Epithelial cell of prostate (primary cell): ENCODE measurements around the gene SCN1A.
"Not testable (repeated sequence)": the region's sequence is repeated elsewhere in the genome, so short reads cannot be mapped to it uniquely, and the experiment has no call there.

Experiments used
- DNase-seq: peaks from one replicate; pipeline ENCODE4 v3.0.0-alpha.2; 2011; ENCODE audit warnings: low read depth, low spot score
- H3K27ac ChIP-seq: fragments of 450-650 bp; 2 replicates; pipeline ENCODE4 v1.5.1; 2017; ENCODE audit warnings: mild to moderate bottlenecking

The SCN1A gene

DNA sequence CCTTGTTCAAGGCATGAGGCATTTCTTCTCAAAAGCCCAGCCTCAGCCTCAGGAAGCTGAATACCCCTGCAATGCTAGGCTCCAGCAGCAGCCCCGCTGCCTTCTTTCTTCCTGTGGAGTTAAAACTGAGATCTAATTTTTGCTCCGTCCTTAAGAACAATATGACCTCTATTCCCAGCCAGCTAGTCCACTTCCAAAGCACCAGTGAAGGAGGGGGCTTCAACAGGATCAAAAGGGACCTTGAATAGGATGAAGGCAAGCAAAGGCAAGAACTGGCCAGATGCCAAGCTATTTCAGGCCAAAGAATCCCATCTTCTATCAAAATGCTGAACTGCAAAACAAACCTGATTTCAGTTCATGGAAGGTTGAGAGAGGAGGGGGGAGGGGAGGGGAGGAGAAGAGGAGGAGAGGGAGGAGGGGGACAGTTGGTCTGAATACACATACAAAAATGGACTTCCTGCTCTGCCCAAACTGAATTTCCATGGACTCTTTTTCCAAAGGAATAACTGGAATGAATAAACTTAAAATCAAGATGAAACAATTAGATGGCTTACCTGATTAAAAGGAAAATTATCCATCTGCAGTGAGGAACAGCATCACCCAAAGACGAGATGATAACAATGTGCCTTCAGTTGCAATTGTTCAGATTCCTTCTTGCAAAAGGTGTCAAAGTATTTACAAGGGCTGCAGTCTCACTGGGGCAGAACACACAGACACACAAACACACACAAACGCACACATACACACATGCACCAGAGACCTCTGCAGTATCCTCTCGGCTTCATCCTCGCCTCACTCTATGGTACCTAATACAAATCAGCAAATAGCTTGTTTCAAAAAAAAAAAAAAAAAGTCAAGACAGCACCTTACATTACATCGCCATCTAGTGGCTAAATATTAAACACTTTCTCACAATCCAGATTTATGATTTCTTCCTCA, at the start of gene SCN1A:
Gene SCN1A, minus strand, starts transcription at position 804 of the 939 bp plus-strand sequence. CDS start 54,399 bp downstream, outside the sequence.
- DNase-seq: no peak
- no peak within 1 kb of the TSS for H3K27ac ChIP-seq

DNA sequence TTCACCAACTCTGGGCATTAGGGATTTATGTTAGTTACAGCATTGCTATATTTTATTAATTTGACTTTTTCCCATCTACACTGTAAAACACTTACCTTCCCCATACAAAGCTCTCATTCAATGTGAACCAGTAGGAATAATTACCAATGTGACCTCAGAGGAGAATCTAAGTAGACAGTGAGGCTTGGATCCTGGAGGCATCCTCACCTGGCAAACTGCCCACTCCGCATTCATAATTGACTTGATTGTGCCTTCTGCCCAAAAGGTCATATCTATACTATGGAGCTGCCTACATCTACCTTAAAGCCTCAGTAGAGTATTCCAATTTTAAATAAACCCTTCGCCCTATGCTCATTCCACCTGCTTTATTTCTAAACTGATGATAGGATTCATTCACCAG, 45.4 kb upstream of the SCN1A start:
- no peak for DNase-seq

DNA sequence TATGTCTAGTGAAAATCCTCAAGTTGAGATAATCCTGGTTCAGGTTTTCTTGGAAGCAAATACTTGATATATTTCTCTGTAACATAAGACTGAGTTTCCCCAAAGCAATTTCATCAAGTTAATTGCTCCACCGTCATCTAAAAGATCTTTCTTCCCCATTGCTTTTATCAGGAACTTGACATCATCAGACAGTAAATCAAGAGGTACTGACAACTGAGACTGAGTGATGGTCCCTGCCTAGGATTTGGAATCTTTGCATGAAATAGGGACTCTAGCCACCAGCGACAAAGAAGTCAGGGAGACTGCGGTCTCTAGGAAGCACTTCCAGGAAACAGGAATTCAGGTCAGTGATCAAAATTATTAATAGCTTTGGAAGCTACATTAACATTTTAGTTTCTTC, 43.4 kb upstream of the SCN1A start:
- H3K27ac ChIP-seq: no peak overlapping the region
- DNase-seq: no peak

More for the DNA sequence above, 45.4 kb upstream of the SCN1A start:
- no peak overlapping the region for H3K27ac ChIP-seq

DNA sequence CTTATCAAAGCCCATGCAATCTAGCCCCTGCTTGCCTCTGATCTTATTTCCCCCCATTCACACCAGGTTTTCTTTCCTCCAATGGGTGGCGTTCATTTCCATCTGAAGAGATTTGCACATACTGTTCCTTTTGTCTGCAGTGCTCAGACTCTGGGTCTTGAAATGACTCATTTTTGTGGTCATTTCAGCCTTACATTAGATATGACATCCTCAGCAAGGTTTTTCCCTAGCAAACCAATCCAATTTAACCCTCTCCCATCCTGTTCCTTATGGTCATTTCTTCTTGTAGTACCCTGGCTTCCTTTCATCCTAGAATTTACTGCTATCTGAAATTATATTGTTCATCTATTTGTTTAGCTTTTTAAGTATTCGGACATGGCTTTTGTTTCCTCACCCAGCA, 42.5 kb upstream of the SCN1A start:
- no peak for DNase-seq

DNA sequence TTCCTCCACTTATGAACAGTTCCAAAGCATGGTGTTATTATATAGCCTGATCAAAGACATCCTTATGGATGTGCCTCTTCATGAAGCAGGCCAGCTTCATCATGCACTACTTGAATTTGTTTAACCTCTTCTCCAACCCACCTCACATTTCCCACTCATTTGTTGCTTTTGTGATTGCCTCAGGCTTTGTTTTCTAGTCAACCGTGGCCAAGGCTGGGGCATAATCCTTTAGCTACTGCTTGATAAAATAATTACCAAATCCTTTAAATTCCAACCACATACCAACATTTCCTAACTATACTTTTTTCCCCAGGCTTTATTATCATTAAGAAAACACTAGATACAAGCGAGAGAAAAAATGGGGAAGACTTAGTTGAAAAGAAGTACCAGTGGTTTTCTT, 39.6 kb upstream of the SCN1A start:
- DNase-seq: no peak
- no peak overlapping the region for H3K27ac ChIP-seq

More for the DNA sequence above, 42.5 kb upstream of the SCN1A start:
- H3K27ac ChIP-seq: no peak overlapping the region

DNA sequence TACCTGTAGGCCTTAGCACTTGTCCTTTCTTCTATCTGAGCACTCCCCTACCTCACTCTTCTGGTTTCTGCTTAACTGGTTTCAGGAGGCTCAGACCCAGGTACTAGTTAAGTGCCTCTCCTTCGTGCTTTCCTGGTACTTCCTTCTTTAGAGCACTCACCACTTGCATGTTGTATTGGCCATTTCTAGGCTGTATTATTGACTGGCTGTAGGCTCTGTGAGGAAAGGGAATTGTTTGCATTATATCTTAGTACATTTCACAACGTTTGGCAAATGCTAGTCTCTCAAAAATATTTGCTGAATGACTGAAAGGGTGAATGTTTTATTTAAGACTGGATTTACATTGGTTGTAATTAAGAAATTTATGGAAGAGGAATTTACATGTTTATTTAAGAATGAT, 36.0 kb upstream of the SCN1A start:
- H3K27ac ChIP-seq: no peak overlapping the region
- DNase-seq: no peak

DNA sequence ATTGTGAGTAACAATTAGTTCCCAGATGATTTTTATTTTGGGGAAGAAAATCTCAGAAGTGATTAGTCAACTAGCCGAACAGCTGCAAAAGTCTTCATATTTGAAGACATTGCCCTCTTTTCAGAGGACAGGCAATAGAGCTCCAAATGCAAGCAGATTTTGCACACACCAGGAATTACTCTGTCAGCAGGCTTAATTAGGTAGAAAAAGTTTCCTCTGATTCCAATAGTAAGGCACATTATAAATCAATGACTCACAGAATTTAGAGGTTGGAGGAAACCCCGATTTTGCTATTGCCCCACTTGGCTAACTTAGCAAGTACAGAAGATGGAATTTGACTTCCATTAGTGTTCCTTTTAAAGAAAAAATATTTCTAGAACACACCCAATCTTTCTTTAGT, 30.7 kb upstream of the SCN1A start:
- DNase-seq: no peak
- H3K27ac ChIP-seq: no peak overlapping the region

DNA sequence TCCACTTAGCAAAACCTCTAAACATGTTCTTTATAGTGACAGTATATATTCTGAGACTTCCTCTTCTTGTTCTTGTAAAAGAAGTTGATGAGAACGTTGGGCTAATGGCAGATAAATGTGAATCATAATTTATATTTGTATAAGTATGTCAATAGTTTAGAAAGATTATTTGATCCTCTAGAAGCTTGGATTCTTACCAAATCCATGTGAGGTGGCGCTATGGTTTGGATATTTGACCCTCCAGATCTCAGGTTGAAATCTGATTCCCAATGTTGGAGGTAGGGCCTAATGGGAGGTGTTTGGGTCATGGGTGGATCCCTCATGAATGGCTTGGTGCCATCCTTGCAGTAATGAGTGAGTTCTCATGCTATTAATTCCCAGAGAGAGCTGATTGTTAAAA, 29.8 kb upstream of the SCN1A start:
- DNase-seq: no peak
- no peak overlapping the region for H3K27ac ChIP-seq

DNA sequence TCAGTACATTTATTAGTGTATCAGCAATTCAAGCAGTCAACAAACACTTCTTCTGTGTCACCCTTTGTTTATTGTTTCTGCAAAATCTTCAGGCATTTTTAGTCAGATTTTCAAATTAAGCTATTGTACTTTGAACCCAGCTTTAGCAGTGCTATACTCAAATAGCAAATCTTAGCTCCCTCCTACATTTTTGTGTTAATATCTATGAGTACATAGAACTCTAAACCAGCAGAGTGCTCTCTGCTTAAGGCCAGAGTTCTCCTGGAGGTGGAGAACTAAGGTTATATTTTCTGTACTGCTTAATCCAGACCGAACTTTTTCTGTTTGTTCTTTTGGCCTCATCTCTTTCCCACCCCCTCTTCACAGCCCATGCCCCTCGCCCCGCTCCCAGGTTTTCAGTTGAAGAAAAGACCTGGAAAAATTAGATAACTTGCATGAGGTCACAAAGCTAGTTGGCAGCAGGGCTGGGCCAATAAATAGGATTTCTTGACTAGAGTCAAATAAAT, 29.2 kb upstream of the SCN1A start:
- H3K27ac ChIP-seq: no peak overlapping the region
- no peak for DNase-seq

DNA sequence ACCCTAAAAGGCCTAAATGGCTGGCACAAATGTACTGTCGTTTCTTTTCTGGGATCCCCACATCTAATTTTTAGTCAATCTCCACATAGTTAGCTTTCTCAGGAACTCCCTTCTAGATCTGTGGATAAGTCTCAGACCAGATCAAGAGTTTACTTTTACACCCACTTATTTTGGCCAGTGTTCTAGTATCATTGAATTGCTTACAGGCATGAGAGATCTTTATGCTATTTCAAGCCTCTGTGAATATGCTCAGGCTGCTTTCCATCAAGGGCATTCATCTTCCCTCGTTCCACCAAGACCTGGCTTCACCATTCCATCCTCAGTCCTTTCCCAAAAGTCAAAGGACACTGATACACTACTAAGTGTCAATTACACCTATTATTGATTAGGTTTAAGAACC, 27.8 kb upstream of the SCN1A start:
- no peak overlapping the region for H3K27ac ChIP-seq
- DNase-seq: no peak

DNA sequence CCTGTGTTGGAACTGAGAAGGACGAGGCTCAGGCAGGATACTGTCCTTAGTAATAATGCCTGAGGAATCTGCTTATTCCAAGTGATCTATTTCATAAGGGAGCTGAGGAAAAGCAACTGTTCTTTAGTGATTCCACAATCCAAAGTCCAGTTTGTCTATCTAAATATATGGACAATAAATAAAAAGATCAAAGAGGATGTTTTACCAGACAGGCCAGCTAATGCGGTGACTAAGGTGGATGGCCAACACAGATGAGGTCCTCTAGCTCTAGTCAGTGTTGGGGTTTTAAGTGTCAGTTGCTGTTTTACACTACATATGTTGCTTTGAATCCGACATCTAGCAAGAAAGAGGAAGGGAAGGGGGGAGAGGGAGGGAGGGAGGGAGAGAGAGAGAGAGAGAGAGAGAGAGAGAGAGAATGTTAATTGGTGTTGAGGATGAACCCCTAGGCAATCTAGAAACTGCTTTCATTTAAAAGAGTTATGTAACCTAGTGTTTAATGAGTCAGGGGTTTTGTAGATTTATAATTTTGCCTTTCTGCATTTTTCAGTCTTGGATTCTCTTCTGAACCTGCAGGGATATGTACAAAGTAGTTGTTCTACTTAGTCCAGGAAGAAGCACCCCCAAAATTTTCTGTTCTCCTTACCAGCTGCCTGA, 27.0 kb upstream of the SCN1A start:
- H3K27ac ChIP-seq: no peak overlapping the region

DNA sequence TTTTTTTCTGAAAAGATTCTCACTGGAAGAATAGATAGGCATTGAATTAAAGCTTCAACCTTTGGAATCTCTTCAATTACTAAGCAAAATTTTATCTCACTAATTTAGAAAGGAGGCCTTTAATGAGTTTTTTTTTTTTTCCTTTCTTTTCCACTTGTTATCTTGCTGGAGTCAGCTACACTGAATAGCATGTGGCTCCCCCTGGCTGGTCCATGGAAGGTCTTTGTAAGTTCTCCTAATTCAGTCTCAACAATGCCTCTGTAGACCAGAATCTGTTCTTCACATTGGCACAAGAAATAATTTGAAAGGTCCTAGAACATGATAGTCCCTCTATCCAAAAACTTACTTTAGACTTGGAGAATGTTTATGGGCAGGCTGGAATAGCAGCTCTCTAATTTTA, 24.2 kb upstream of the SCN1A start:
- no peak overlapping the region for H3K27ac ChIP-seq
- no peak for DNase-seq

More for the DNA sequence above, 27.0 kb upstream of the SCN1A start:
- DNase-seq: no peak

DNA sequence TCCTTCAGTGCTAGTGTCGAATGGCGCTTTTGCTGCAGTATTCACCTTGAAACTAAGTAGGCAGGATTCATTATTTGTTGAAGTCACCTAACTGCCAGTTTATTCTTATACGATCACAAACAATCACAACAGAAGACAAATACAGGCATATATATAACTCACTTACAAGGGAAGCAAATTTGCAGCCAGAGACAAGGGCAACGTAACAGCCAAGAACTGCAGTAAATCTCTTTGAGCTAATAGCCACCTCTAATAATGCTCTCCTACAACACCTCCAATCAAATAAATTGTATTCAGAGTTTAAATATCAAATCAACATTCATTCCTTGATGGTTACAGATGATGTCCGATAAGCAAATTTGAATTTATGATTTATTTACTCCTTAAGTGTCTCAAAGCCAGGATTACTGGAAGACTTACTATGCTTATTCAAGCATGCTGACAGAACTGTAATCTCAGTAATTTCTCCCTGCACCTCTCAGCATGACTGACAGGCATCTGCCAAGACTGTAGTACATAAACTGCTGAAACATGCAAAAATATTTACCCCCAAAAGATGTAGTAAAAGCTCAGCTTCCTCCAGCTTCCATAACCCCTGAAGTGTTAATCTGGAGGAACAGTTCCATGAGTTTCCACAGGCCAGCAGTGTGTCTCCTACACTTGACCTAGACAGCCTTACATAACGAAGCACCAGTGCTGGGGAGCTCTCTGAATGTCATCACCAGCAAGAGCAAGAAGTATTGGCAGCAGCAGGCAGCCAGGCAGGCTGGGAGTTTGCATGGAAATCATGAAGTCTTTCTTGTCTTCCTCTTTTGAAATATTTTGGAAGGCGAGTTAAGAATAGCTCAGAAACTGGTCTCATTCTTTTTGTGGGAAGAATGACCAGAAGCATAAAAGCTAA, 20.9 kb upstream of the SCN1A start:
- DNase-seq: no peak
- H3K27ac ChIP-seq: no peak overlapping the region

DNA sequence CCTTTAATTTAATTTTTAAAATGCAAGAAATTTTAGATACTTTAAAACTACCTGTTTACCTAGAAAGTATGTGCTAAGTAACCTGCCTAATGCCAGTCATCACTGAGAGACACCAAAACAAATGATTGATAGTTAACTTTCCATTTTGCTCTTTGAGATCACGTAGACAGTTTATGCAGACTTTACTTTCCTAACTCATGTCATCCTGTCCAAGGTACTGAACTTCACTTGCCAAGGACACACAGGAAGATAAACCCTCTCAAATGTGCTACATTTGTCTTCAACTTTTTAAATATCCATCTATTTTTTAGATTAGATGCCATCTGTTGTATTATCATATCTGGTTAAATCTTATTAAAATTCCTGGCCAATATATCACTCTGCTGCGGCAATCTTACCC, 20.1 kb upstream of the SCN1A start:
- no peak for DNase-seq
- H3K27ac ChIP-seq: no peak overlapping the region

DNA sequence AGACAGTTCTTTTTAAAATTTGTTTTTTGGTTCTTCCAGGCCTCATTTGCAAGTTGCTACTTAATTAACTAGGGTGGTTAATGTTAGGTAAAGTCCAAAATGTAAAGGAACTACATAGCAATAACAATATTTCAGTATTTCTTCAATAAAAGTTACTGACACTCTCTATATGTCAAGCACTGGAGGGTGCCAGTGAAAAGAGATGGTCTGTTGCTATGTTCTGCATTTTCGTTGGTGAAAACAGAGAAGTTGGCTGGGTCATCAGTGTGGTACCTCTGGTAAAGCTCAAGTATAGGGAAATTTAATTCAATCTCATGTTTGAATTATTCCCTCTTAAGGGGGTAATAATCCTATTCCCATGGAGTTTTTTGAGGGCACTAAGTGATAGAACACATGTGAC, 16.3 kb upstream of the SCN1A start:
- no peak for DNase-seq
- no peak overlapping the region for H3K27ac ChIP-seq

DNA sequence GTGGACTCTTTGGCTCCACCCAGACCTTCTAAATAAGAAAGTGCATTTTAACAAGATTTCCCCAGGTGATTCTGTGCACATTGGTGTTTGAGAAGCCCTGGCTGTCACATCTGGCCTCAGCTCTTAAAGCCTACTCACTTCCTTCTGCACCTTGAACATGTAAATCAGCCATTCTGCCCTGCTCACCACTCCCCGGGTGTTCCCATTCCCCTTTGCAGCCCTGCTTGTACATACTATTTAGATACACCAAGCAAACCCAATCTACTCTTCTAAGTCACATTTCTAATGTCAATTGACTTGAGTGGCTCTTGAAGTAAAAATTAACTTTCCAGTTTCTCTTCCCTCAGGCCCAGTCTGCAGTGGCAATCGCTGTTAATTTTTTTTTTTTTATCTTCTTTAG, 13.1 kb upstream of the SCN1A start:
- no peak for DNase-seq
- H3K27ac ChIP-seq: no peak overlapping the region

DNA sequence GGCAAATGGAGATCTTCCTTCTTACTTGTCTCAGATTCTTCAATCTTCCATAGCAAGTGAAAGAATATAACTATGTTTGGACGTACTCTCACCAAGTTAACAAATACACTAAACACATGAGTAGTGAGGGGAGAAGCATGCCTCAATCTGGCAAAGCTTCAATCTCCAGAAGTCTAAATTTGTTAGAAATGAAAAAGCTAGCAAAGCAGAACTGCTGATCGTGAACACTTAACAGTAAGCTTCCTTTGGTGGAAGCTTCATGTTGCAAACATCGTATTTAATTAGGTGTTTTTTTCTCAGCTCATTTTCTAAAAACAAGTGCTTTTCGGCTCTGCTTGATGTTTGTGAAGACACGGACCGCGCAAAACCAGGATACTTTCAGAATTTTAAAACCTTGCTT, 12.7 kb upstream of the SCN1A start:
- H3K27ac ChIP-seq: no peak overlapping the region
- DNase-seq: no peak

DNA sequence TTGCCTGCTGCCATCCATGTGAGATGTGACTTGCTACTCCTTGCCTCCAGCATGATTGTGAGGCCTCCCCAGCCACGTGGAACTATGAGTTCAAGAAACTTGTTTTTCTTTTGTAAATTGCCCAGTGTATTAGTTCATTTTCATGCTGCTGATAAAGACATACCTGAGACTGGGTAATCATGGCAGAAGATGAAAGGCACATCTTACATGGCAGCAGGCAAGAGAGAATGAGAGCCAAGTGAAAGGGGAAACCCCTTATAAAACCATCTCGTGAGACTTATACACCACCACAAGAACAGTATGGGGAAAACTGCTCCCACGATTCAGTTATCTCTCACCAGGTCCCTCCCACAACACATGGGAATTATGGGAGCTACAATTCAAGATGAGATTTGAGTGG, 11.7 kb upstream of the SCN1A start:
- not testable (repeated sequence) for DNase-seq, H3K27ac ChIP-seq

DNA sequence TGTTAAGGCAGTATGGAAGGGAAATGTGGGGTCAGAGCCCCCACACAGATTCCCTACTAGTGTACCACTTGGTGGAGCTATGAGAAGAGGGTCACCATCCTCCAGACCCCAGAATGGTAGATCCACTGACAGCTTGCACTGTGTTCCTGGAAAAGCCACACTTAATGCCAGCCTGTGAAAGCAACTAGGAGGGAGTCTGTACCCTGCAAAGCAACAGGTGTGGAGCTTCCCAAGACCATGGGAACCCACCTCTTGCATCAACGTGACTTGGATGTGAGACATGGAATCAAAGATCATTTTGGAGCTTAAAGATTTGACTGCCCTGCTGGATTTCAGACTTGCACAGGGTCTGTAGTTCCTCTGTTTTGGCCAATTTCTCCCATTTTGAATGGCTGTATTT, 10.8 kb upstream of the SCN1A start:
- no peak for DNase-seq

DNA sequence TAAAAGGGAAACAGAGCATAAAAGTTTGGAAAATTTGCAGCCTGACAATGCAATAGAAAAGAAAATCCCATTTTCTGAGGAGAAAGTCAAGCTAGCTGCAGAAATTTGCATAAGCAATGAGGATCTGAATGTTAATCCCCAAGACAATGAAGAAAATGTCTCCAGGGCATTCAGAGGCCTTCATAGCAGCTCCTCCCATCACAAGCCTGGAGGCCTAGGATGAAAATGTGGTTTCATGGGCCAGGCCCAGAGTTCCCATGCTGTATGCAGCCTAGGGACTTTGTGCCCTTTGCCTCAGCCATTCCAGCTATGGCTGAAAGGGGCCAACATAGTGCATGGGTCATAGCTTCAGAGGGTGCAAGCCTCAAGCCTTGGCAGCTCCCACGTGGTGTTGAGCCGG, 10.3 kb upstream of the SCN1A start:
- DNase-seq: no peak
- H3K27ac ChIP-seq: no peak overlapping the region

More for the DNA sequence above, 10.8 kb upstream of the SCN1A start:
- H3K27ac ChIP-seq: no peak overlapping the region
